Measurements from ENCODE around the gene LRRC63.

DNA sequence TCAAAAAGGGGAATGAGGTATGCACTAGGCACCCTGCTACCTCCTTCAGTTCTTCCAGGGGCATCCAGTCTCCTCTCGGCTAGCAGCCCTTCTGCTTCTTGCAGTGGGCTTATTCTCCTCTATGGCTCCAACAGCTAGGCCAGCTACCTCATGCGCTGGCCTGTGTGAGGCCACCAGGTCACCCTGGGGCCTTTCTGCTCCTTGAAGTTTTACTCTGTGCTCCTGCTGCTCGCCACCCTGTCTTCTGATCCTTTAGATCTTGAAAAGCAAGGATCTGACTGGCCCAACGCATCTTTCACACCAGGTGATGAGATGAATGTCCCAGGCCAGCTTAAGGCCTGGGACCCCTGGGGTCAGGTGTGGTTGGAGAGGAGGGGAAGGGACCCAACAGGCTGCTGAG is 109.1 kb downstream of the LRRC63 start:
- TF ChIP-seq, protein P1, sequence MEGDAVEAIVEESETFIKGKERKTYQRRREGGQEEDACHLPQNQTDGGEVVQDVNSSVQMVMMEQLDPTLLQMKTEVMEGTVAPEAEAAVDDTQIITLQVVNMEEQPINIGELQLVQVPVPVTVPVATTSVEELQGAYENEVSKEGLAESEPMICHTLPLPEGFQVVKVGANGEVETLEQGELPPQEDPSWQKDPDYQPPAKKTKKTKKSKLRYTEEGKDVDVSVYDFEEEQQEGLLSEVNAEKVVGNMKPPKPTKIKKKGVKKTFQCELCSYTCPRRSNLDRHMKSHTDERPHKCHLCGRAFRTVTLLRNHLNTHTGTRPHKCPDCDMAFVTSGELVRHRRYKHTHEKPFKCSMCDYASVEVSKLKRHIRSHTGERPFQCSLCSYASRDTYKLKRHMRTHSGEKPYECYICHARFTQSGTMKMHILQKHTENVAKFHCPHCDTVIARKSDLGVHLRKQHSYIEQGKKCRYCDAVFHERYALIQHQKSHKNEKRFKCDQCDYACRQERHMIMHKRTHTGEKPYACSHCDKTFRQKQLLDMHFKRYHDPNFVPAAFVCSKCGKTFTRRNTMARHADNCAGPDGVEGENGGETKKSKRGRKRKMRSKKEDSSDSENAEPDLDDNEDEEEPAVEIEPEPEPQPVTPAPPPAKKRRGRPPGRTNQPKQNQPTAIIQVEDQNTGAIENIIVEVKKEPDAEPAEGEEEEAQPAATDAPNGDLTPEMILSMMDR (IDR thresholded peaks at IDR 0.05), result no peak
- TF ChIP-seq POLR2A (IDR thresholded peaks at IDR 0.05) (no peak), EP300 (IDR thresholded peaks at IDR 0.05) (no peak)

Measured in upper lobe of left lung (tissue), 4 donors.